Esophagus muscularis mucosa (tissue), 3 donors: ENCODE data around the gene NFASC.

Source experiments
- CTCF ChIP-seq, 3 experiments: fragments of 200-600 bp in 2 of 3; fragments of 450-650 bp in 1 of 3; sonication (generic) in 2 of 3; IDR thresholded peaks; one replicate each; pipeline ENCODE4 v1.5.1; 2017 to 2019; ENCODE audit warnings: antibody characterized with exemption in 3 of 3, mild to moderate bottlenecking in 2 of 3, moderate library complexity in 1 of 3
- POLR2AphosphoS5 ChIP-seq, 2 donors: sonication (generic); formaldehyde crosslinking; IDR thresholded peaks; one replicate each; pipeline ENCODE4 v1.6.1; 2017; ENCODE audit warnings: antibody characterized with exemption in 2 of 2

- no peak for TF ChIP-seq POLR2AphosphoS5 (IDR thresholded peaks at IDR 0.05)
- no peak for TF ChIP-seq CTCF (IDR thresholded peaks at IDR 0.05)
These were observed 108.1 kb downstream of the NFASC start for GRCh38 chr1:204978782-204979181.
